ENCODE measurements around the gene BRAF.

GRCh38 chr7:140686921-140687320, 237.8 kb downstream of the BRAF start:
- TF ChIP-seq CTCF (IDR thresholded peaks at IDR 0.05; ENCODE audit: extremely low read depth in 1 of 2, insufficient read depth in 1 of 2, low read depth in 1 of 2, low read length in 2 of 2) (no peak), EZH2 (IDR thresholded peaks at IDR 0.05; ENCODE audit: borderline replicate concordance, low read depth, low read length, severe bottlenecking) (no peak), POLR2A (IDR thresholded peaks at IDR 0.05; ENCODE audit: low read depth, low read length) (no peak), POLR2AphosphoS5 (IDR thresholded peaks at IDR 0.05; ENCODE audit: insufficient read depth, low read depth, low read length) (no peak), MAX (IDR thresholded peaks at IDR 0.05; ENCODE audit: insufficient read depth, insufficient read length) (no peak), GATA2 (IDR thresholded peaks at IDR 0.05; ENCODE audit: insufficient read depth, insufficient read length, low read depth, low read length) (no peak), MYC (IDR thresholded peaks at IDR 0.05; ENCODE audit: low read depth, low read length) (no peak), FOS (IDR thresholded peaks at IDR 0.05; ENCODE audit: borderline replicate concordance, insufficient read depth, low read length) (no peak), JUN (IDR thresholded peaks at IDR 0.05; ENCODE audit: borderline replicate concordance, insufficient read depth, insufficient read length, low read depth) (no peak)

Measured in endothelial cell of umbilical vein (primary cell).